IPS-15b (cell line): ENCODE results near the gene MAP2K6.

Experiments
- H3K27me3 ChIP-seq: one replicate; pipeline ENCODE4 v1.6.1; 2013; ENCODE audit warnings: low read length; ENCODE audit not compliant: control insufficient read depth, insufficient read depth
- H3K36me3 ChIP-seq: one replicate; pipeline ENCODE4 v1.6.1; 2013; ENCODE audit warnings: low read length; ENCODE audit not compliant: control insufficient read depth, insufficient read depth
- H3K4me1 ChIP-seq: one replicate; pipeline ENCODE4 v1.6.1; 2013; ENCODE audit warnings: mild to moderate bottlenecking, low read length; ENCODE audit not compliant: control insufficient read depth, insufficient read depth
- H3K4me3 ChIP-seq: one replicate; pipeline ENCODE4 v1.5.1; 2013; ENCODE audit warnings: low read depth, low read length
- H3K9ac ChIP-seq: one replicate; pipeline ENCODE4 v1.6.1; 2013; ENCODE audit warnings: low read depth, mild to moderate bottlenecking, low read length
- H3K9me3 ChIP-seq: one replicate; pipeline ENCODE4 v1.6.1; 2013; ENCODE audit warnings: mild to moderate bottlenecking, low read length; ENCODE audit not compliant: control insufficient read depth, insufficient read depth

The MAP2K6 gene

GRCh38 chr17:69407759-69408158 lies 6.7 kb upstream of the MAP2K6 start:
- no peak overlapping the region for H3K4me3 ChIP-seq
- H3K9me3 ChIP-seq: no peaks in the 10 kb centered on the region
- H3K4me1 ChIP-seq: peaks cover 7% of the 10 kb centered on the region

DNA sequence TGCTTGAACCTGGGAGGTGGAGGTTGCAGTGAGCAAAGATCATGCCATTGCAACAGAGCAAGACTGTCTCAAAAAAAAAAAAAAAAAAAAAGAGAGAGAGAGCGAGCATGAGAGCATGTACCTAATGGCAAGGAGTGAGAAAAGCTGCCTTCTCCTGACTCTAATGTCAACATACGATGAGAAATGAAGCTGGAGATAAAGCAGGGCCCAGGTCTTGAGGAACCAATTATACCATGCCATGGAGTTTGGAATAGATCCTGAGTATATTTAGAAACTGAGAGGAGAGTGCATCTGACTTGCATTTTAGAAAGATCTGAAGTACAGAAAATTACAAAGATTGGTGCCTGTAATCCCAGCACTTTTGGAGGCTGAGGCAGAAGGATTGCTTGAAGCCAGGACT lies 3.8 kb upstream of the MAP2K6 start:
- no peaks in the 10 kb centered on the region for H3K36me3 ChIP-seq
- H3K9ac ChIP-seq: no peak overlapping the region
- H3K4me3 ChIP-seq: no peak overlapping the region
- no peaks in the 10 kb centered on the region for H3K9me3 ChIP-seq
- H3K4me1 ChIP-seq: peaks cover 7% of the 10 kb centered on the region
- no peaks in the 10 kb centered on the region for H3K27me3 ChIP-seq

More at GRCh38 chr17:69407759-69408158, 6.7 kb upstream of the MAP2K6 start:
- no peak overlapping the region for H3K9ac ChIP-seq
- H3K36me3 ChIP-seq: no peaks in the 10 kb centered on the region
- no peaks in the 10 kb centered on the region for H3K27me3 ChIP-seq

DNA sequence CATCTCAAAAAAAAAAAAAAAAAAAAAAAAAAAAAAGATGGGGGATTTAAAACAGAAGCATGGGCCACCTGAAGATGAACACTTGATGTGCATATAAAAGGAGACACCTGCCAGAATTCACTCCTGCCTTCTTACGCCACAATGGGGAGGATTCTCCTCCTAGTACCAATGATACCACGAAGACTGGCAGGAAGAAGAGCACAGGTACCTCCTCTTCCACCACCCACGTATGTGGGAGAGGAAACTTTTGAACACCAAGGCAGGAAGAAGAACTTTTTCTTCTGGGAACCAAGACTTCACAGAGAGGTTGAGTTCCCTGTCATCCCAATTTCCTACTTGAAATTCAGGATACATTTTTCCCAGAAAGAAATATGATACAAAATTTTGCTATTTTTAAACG lies 2.7 kb upstream of the MAP2K6 start:
- H3K4me1 ChIP-seq: peaks cover 9% of the 10 kb centered on the region
- H3K4me3 ChIP-seq: no peak overlapping the region
- no peaks in the 10 kb centered on the region for H3K27me3 ChIP-seq
- no peaks in the 10 kb centered on the region for H3K9me3 ChIP-seq
- no peaks in the 10 kb centered on the region for H3K36me3 ChIP-seq
- H3K9ac ChIP-seq: no peak overlapping the region

GRCh38 chr17:69412251-69412671 lies 2.2 kb upstream of the MAP2K6 start:
- H3K9me3 ChIP-seq: no peaks in the 10 kb centered on the region
- no peaks in the 10 kb centered on the region for H3K36me3 ChIP-seq
- H3K4me3 ChIP-seq: no peak overlapping the region
- H3K9ac ChIP-seq: no peak overlapping the region
- no peaks in the 10 kb centered on the region for H3K27me3 ChIP-seq
- H3K4me1 ChIP-seq: peaks cover 9% of the 10 kb centered on the region

GRCh38 chr17:69415431-69415830 lies 934 bp downstream of the MAP2K6 start:
- H3K4me3 ChIP-seq: peak overlapping the region; percentile 91
- no peaks in the 10 kb centered on the region for H3K36me3 ChIP-seq
- H3K9me3 ChIP-seq: no peaks in the 10 kb centered on the region
- peaks cover 14% of the 10 kb centered on the region for H3K4me1 ChIP-seq
- no peak overlapping the region for H3K9ac ChIP-seq
- H3K27me3 ChIP-seq: no peaks in the 10 kb centered on the region

- H3K9me3 ChIP-seq: no peaks in the 10 kb centered on the region
- H3K36me3 ChIP-seq: no peaks in the 10 kb centered on the region
- H3K9ac ChIP-seq: no peak overlapping the region
- H3K4me1 ChIP-seq: peaks cover 7% of the 10 kb centered on the region
- H3K4me3 ChIP-seq: no peak overlapping the region
- H3K27me3 ChIP-seq: no peaks in the 10 kb centered on the region
Measured at GRCh38 chr17:69417545-69418483, 3.3 kb downstream of the MAP2K6 start.

GRCh38 chr17:69418535-69418934 lies 4.0 kb downstream of the MAP2K6 start:
- Histone ChIP-seq H3K9me3 (no peaks in the 10 kb centered on the region), H3K27me3 (no peaks in the 10 kb centered on the region), H3K4me3 (no peak overlapping the region)

DNA sequence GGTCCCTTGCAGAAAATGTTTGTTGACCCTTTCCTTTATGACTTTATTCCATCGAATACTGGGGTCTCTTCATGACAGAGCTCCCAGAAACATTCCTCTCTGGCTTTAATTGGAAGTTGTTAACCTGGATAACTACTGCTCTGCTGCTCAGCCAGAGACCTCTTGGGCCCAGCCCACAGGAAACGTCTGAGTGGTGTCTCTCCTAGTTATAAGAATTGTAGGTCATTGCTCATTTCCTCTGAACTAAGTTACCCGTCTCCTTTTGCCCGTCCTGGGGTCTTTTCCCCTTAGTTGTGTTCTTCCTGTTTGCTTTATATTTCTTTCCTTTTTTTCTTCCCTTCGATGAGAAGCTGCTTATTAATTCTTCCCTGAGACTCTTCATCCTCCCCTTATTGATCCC lies 9.0 kb downstream of the MAP2K6 start:
- H3K36me3 ChIP-seq: no peaks in the 10 kb centered on the region
- no peak overlapping the region for H3K4me3 ChIP-seq
- H3K9ac ChIP-seq: no peak overlapping the region
- peaks cover 8% of the 10 kb centered on the region for H3K4me1 ChIP-seq
- no peaks in the 10 kb centered on the region for H3K27me3 ChIP-seq
- H3K9me3 ChIP-seq: no peaks in the 10 kb centered on the region

More at GRCh38 chr17:69418535-69418934, 4.0 kb downstream of the MAP2K6 start:
- Histone ChIP-seq H3K36me3 (no peaks in the 10 kb centered on the region), H3K9ac (no peak overlapping the region), H3K4me1 (peaks cover 7% of the 10 kb centered on the region)

DNA sequence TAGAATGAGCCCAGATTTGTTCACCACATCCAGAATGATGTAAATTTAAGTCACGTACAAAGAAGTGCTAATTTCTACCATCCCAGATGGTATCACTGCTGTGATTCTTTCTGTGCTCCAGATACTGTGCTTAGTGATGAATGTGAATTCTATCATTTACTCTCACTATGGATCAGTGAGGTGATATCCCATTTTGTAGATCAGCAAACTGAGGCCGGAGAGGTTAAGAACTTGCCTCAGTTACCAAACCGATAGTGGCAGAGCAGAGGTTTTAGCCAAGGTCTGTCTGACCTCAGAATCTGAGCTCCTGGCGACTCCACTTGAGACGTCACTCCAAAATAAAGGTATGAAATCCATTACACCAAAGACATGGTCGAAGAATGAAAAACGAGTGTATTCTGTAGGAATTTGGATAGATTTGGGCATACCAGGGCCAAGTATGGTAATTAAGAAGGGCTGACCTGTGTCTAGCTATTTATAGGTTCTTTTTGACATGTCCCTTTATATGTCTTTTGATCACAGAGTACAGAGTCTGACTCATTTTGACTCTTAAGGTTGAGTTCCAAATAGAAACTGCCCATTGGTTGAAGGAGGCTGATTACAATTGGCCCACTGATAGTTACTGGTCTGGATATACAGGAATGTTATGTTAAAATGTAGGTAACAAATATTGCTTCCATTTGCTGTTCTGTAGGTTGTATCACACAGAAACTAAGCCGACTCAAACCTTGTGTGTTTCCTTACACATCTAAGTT lies 10.0 kb downstream of the MAP2K6 start:
- H3K9me3 ChIP-seq: no peaks in the 10 kb centered on the region

GRCh38 chr17:69425978-69426377 lies 11.5 kb downstream of the MAP2K6 start:
- H3K4me1 ChIP-seq: peaks cover 12% of the 10 kb centered on the region
- H3K9me3 ChIP-seq: no peaks in the 10 kb centered on the region
- no peak overlapping the region for H3K4me3 ChIP-seq
- no peak overlapping the region for H3K9ac ChIP-seq
- H3K27me3 ChIP-seq: no peaks in the 10 kb centered on the region
- H3K36me3 ChIP-seq: no peaks in the 10 kb centered on the region

More for the DNA sequence above, 10.0 kb downstream of the MAP2K6 start:
- no peaks in the 10 kb centered on the region for H3K27me3 ChIP-seq
- H3K36me3 ChIP-seq: no peaks in the 10 kb centered on the region
- H3K4me1 ChIP-seq: peaks cover 8% of the 10 kb centered on the region
- H3K9ac ChIP-seq: no peak overlapping the region
- no peak overlapping the region for H3K4me3 ChIP-seq

- no peaks in the 10 kb centered on the region for H3K27me3 ChIP-seq
- no peaks in the 10 kb centered on the region for H3K36me3 ChIP-seq
- no peaks in the 10 kb centered on the region for H3K9me3 ChIP-seq
- peaks cover 12% of the 10 kb centered on the region for H3K4me1 ChIP-seq
- H3K9ac ChIP-seq: no peak overlapping the region
- H3K4me3 ChIP-seq: no peak overlapping the region
Measured at GRCh38 chr17:69427486-69428197, 13.1 kb downstream of the MAP2K6 start.
